ENCODE measurements around the gene NANS.

- TF ChIP-seq CTCF (IDR thresholded peaks at IDR 0.05) = peak; percentile 77 to 85 (median 84)
- no peak for TF ChIP-seq POLR2A (IDR thresholded peaks at IDR 0.05)
These were observed 21.7 kb upstream of the NANS start for GRCh38 chr9:98034593-98035546.
